HepG2 (cell line): ENCODE measurements around the gene TCFL5. TPM values are rescaled to one million over a fixed set of nuclear protein-coding genes. Genes with fewer than 3 reads are reported as not detected.
A peak's percentile ranks its signal among the peaks of the same experiment; 100 is the strongest.

Source experiments
- CREM ChIP-seq, 2 experiments: sonication (generic) in 1 of 2; formaldehyde crosslinking in 1 of 2; IDR thresholded peaks; 2 replicates each; pipeline versions ENCODE4 v1.4.0 to v1.6.1; 2016 to 2020; ENCODE audit warnings: antibody characterized with exemption in 1 of 2, mild to moderate bottlenecking in 1 of 2, missing genetic modification reagents in 1 of 2
- ETV6 ChIP-seq: sonication (generic); formaldehyde crosslinking; conservative IDR thresholded peaks from 2 replicates; pipeline ENCODE4 v1.4.0; 2020; ENCODE audit warnings: missing genetic modification reagents
- EZH2 ChIP-seq: conservative IDR thresholded peaks from 2 replicates; pipeline ENCODE4 v1.6.1; 2012; ENCODE audit warnings: mild to moderate bottlenecking, low read depth, low read length, moderate library complexity
- FOXK1 ChIP-seq: sonication (generic); formaldehyde crosslinking; IDR thresholded peaks from 2 replicates; pipeline ENCODE4 v1.4.0; 2020; ENCODE audit warnings: low read depth, missing genetic modification reagents, borderline replicate concordance
- GTF3A ChIP-seq: sonication (generic); formaldehyde crosslinking; conservative IDR thresholded peaks from 2 replicates; pipeline ENCODE4 v1.4.0; 2020; ENCODE audit warnings: mild to moderate bottlenecking, missing genetic modification reagents
- HMGXB4 ChIP-seq, 2 experiments: sonication (generic) in 1 of 2; formaldehyde crosslinking in 1 of 2; IDR thresholded peaks; 2 replicates each; pipeline versions ENCODE4 v1.4.0 to v1.6.1; 2018 to 2020; ENCODE audit warnings: missing genetic modification reagents in 2 of 2, borderline replicate concordance in 1 of 2, low read depth in 1 of 2, mild to moderate bottlenecking in 1 of 2, missing biosample characterization in 1 of 2
- MED8 ChIP-seq: sonication (generic); formaldehyde crosslinking; IDR thresholded peaks from 2 replicates; pipeline ENCODE4 v1.8.1; 2023; ENCODE audit warnings: mild to moderate bottlenecking, missing genetic modification reagents; ENCODE audit not compliant: insufficient replicate concordance
- MTF2 ChIP-seq: sonication (generic); formaldehyde crosslinking; IDR thresholded peaks from 2 replicates; pipeline ENCODE4 v1.5.0; 2020; ENCODE audit warnings: missing genetic modification reagents, borderline replicate concordance
- RORA ChIP-seq: sonication (generic); formaldehyde crosslinking; IDR thresholded peaks from 2 replicates; pipeline ENCODE4 v1.5.0; 2020; ENCODE audit warnings: mild to moderate bottlenecking, missing genetic modification reagents, moderate library complexity
- SKIL ChIP-seq: sonication (generic); formaldehyde crosslinking; IDR thresholded peaks from 2 replicates; pipeline ENCODE4 v1.8.0; 2022; ENCODE audit warnings: missing genetic modification reagents, mild to moderate bottlenecking, moderate library complexity, borderline replicate concordance
- SMARCE1 ChIP-seq: fragments of 450-650 bp; IDR thresholded peaks from 2 replicates; pipeline ENCODE4 v1.6.1; 2017; ENCODE audit warnings: borderline replicate concordance
- ZBTB49 ChIP-seq: sonication (generic); formaldehyde crosslinking; IDR thresholded peaks from 2 replicates; pipeline ENCODE4 v1.4.0; 2020; ENCODE audit warnings: missing genetic modification reagents, borderline replicate concordance
- ZNF510 ChIP-seq: sonication (generic); formaldehyde crosslinking; IDR thresholded peaks from 2 replicates; pipeline ENCODE4 v1.4.0; 2020; ENCODE audit warnings: low read depth, mild to moderate bottlenecking, missing genetic modification reagents
- ZNF775 ChIP-seq: sonication (generic); formaldehyde crosslinking; IDR thresholded peaks from 2 replicates; pipeline ENCODE4 v1.4.0; 2020; ENCODE audit warnings: missing genetic modification reagents, mild to moderate bottlenecking, moderate library complexity, borderline replicate concordance
- ZNF816 ChIP-seq: sonication (generic); formaldehyde crosslinking; IDR thresholded peaks from 2 replicates; pipeline ENCODE4 v1.8.0; 2022; ENCODE audit warnings: missing genetic modification reagents, mild to moderate bottlenecking, borderline replicate concordance
- polyA plus RNA-seq, 8 experiments: library from polyadenylated mRNA; depleted of rRNA in 3 of 8; stranded (reverse) in 7 of 8; unstranded in 1 of 8; fragments of >200 nt; fragmentation: Illumina TruSeq in 4 of 8; extraction: Trizol in 4 of 8; gene quantifications; 2 replicates each; pipeline versions ENCODE4 v1.2.1 to v1.2.3, GENCODE V29; 2011 to 2016; ENCODE audit warnings: low read depth in 4 of 8, missing spikeins in 1 of 8, mixed read lengths in 1 of 8; ENCODE audit not compliant: insufficient read depth in 1 of 8
- total RNA-seq, 5 experiments: library from RNA; depleted of rRNA; stranded (reverse); fragments of >200 nt; fragmentation: Illumina TruSeq; extraction: Trizol; gene quantifications; 2 replicates each; pipeline ENCODE4 v1.2.3, GENCODE V29; 2016; ENCODE audit warnings: low read depth in 1 of 5
- TF ChIP-seq, protein P1 (sequence below): IDR thresholded peaks from 2 replicates; pipeline ENCODE4 v1.6.1; 2016; ENCODE audit warnings: missing biosample characterization, missing genetic modification reagents, low read depth
- TF ChIP-seq, protein P2 (sequence below): sonication (generic); formaldehyde crosslinking; IDR thresholded peaks from 2 replicates; pipeline ENCODE4 v1.4.0; 2020; ENCODE audit warnings: missing genetic modification reagents

TCFL5 gene
- total and polyA plus RNA-seq, 2 of the 13 experiments (the other 11 are each of a cell fraction or from before 2014, with no cell fraction given), result 14.8 to 20.0 TPM

DNA sequence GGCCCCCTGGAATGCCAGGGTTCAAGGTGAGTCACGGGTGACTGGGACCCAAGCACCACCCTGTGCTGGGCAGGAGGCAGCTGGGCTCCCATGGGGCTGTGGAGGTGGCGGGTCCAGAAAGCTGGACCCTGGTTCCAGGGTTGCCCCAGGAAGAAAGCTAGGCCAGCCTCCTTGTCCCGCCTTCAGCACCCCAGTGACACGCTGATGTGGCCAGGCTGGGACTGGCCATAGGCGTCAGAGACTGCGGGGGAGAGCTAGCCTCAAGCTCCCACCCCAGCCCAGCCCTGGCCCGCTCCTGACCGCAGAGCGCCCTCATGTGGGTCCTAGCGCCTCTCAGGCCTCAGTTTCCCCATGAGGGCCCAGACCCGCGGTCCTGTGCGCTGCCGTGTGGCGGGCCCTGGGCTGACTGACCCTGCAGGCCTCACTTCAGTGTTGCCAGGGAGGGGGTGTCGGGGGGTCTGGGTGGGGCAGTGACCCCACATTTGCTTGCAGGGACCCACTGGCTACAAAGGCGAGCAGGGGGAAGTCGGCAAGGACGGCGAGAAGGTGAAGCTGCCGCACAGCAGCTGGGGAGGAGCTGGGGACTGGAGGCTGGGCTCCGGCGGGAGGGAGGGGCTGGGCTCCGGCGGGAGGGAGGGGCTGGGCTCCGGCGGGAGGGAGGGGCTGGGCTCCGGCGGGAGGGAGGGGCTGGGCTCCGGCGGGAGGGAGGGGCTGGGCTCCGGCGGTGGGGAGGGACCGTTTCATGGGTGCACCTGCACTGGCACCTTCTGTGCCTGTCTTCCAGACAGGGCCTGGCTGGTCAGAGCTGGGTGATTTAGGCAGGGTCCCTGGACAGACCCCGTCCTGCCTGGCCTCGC lies 36.9 kb downstream of the TCFL5 start (continued):
- TF ChIP-seq ZBTB49 (CRISPR knock-in tag) (no peak), HMGXB4 (CRISPR knock-in tag; IDR thresholded peaks at IDR 0.05; ENCODE audit: borderline replicate concordance in 1 of 2, low read depth in 1 of 2) (no peak), CREM (IDR thresholded peaks at IDR 0.05) (0 out of 2 replicates have a peak, but pooled peaks have one; percentile 19), CREM (CRISPR knock-in tag; IDR thresholded peaks at IDR 0.05) (no peak), ZNF775 (CRISPR knock-in tag) (no peak), MED8 (CRISPR knock-in tag) (no peak), SMARCE1 (no peak), MTF2 (CRISPR knock-in tag) (no peak), RORA (CRISPR knock-in tag) (no peak), GTF3A (CRISPR knock-in tag) (no peak), ZNF816 (CRISPR knock-in tag) (no peak), SKIL (no peak; the same call in 1 of the 2 replicates), FOXK1 (no peak), ZNF510 (no peak), EZH2 (no peak), ETV6 (CRISPR knock-in tag) (no peak)
- TF ChIP-seq, protein P1, sequence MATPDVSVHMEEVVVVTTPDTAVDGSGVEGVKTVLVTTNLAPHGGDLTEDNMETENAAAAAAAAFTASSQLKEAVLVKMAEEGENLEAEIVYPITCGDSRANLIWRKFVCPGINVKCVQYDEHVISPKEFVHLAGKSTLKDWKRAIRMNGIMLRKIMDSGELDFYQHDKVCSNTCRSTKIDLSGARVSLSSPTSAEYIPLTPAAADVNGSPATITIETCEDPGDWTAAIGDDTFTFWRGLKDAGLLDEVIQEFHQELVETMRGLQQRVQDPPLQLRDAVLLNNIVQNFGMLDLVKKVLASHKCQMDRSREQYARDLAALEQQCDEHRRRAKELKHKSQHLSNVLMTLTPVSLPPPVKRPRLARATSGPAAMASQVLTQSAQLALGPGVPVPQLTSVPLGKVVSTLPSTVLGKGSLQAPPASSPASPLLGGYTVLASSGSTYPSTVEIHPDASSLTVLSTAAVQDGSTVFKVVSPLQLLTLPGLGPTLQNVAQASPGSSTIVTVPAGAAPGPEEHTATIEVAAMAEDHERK (CRISPR knock-in tag), result no peak
- TF ChIP-seq, protein P2, sequence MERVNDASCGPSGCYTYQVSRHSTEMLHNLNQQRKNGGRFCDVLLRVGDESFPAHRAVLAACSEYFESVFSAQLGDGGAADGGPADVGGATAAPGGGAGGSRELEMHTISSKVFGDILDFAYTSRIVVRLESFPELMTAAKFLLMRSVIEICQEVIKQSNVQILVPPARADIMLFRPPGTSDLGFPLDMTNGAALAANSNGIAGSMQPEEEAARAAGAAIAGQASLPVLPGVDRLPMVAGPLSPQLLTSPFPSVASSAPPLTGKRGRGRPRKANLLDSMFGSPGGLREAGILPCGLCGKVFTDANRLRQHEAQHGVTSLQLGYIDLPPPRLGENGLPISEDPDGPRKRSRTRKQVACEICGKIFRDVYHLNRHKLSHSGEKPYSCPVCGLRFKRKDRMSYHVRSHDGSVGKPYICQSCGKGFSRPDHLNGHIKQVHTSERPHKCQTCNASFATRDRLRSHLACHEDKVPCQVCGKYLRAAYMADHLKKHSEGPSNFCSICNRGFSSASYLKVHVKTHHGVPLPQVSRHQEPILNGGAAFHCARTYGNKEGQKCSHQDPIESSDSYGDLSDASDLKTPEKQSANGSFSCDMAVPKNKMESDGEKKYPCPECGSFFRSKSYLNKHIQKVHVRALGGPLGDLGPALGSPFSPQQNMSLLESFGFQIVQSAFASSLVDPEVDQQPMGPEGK, result peak; percentile 78
